HFFc6 (cell line): Measurements from ENCODE around the gene TMEM19. TPM values are rescaled to one million over a fixed set of nuclear protein-coding genes. Genes with fewer than 3 reads are reported as not detected.
A peak's percentile ranks its signal among the peaks of the same experiment; 100 is the strongest.

Experiments
- DNase-seq: peaks from one replicate; pipeline ENCODE4 v3.0.0-alpha.2; 2018
- H3K27ac Mint-ChIP-seq: 2 replicates; pipeline ENCODE4 v1.8.0; 2020; ENCODE audit warnings: mild to moderate bottlenecking, mixed read lengths
- H3K27me3 Mint-ChIP-seq: 2 replicates; pipeline ENCODE4 v1.8.0; 2021; ENCODE audit warnings: mild to moderate bottlenecking, moderate library complexity, mixed read lengths; ENCODE audit not compliant: insufficient read depth
- H3K36me3 Mint-ChIP-seq: 2 replicates; pipeline ENCODE4 v1.8.0; 2021; ENCODE audit warnings: low read depth, mixed read lengths
- H3K4me1 Mint-ChIP-seq: 2 replicates; pipeline ENCODE4 v1.8.0; 2020; ENCODE audit warnings: low read depth, mixed read lengths
- H3K4me3 Mint-ChIP-seq: 2 replicates; pipeline ENCODE4 v1.8.0; 2020; ENCODE audit warnings: mild to moderate bottlenecking, moderate library complexity, mixed read lengths
- H3K9me3 Mint-ChIP-seq: 2 replicates; pipeline ENCODE4 v1.8.0; 2020; ENCODE audit warnings: mild to moderate bottlenecking, mixed read lengths
- CTCF ChIP-seq: fragments of 200-600 bp; sonication (generic); IDR thresholded peaks from 2 replicates; pipeline ENCODE4 v1.5.0; 2021; ENCODE audit warnings: antibody characterized with exemption, mild to moderate bottlenecking
- total RNA-seq, 6 experiments: library from RNA; stranded (reverse); fragmentation: NEBNext Ultra II Directional; extraction: Animal tissue kit (Norgen Biotek cat#: 25700); gene quantifications; 2 replicates in 1 of 6; 3 replicates in 5 of 6; pipeline ENCODE4 v1.2.3, GENCODE V29; 2021

TMEM19 gene
- total RNA-seq, 6 experiments from 2014 or later: 24.0 to 41.6 (median 33.9) TPM

GRCh38 chr12:71661977-71662530, 23.8 kb upstream of the TMEM19 start:
- Mint-ChIP-seq H3K27ac (peak overlapping the region; percentile 100), H3K27me3 (peaks cover 2% of the 10 kb centered on the region), H3K36me3 (peaks cover 47% of the 10 kb centered on the region), H3K4me3 (peak overlapping the region; percentile 97), H3K9me3 (peaks cover 4% of the 10 kb centered on the region; the same call in 1 of the 2 replicates), H3K4me1 (peaks cover 50% of the 10 kb centered on the region)
- TF ChIP-seq CTCF: no peak
- peak; percentile 46 for DNase-seq

GRCh38 chr12:71662849-71663560, 22.9 kb upstream of the TMEM19 start:
- peak; percentile 50 for DNase-seq

GRCh38 chr12:71663561-71664410, 22.1 kb upstream of the TMEM19 start, which contains the start of the genes THAP2 and ZFC3H1:
TSS of gene THAP2 (plus strand) at chr12:71664301. CDS start at chr12:71664510, 209 bp downstream.
TSS of gene ZFC3H1 (minus strand) at chr12:71663848. CDS start at chr12:71663610, 238 bp downstream.
- Mint-ChIP-seq H3K4me1 (peaks cover 41% of the 10 kb centered on the region), H3K9me3 (peaks cover 4% of the 10 kb centered on the region; the same call in 1 of the 2 replicates), H3K36me3 (peaks cover 38% of the 10 kb centered on the region)

More at GRCh38 chr12:71662849-71663560, 22.9 kb upstream of the TMEM19 start:
- peaks cover 2% of the 10 kb centered on the region for H3K27me3 Mint-ChIP-seq
- H3K36me3 Mint-ChIP-seq: peaks cover 43% of the 10 kb centered on the region
- H3K9me3 Mint-ChIP-seq: peaks cover 4% of the 10 kb centered on the region; the same call in 1 of the 2 replicates
- no peak for TF ChIP-seq CTCF
- H3K27ac Mint-ChIP-seq: peak overlapping the region; percentile 100
- peak overlapping the region; percentile 97 for H3K4me3 Mint-ChIP-seq
- peaks cover 44% of the 10 kb centered on the region for H3K4me1 Mint-ChIP-seq

GRCh38 chr12:71664411-71665089, 21.3 kb upstream of the TMEM19 start:
- Mint-ChIP-seq H3K4me1 (peaks cover 34% of the 10 kb centered on the region), H3K27me3 (peaks cover 2% of the 10 kb centered on the region), H3K4me3 (peak overlapping the region; percentile 97), H3K27ac (peak overlapping the region; percentile 100), H3K36me3 (peaks cover 31% of the 10 kb centered on the region), H3K9me3 (peaks cover 4% of the 10 kb centered on the region; the same call in 1 of the 2 replicates)
- DNase-seq: no peak
- no peak for TF ChIP-seq CTCF

More at GRCh38 chr12:71663561-71664410, 22.1 kb upstream of the TMEM19 start, which contains the start of the genes THAP2 and ZFC3H1:
- peaks cover 2% of the 10 kb centered on the region for H3K27me3 Mint-ChIP-seq
- peak; percentile 62 for TF ChIP-seq CTCF
- H3K27ac Mint-ChIP-seq: peak within 1 kb of the TSS; percentile 100
- DNase-seq: peak; percentile 99
- H3K4me3 Mint-ChIP-seq: peak within 1 kb of the TSS; percentile 97

- Mint-ChIP-seq H3K4me3 (peak overlapping the region; percentile 97), H3K9me3 (peaks cover 4% of the 10 kb centered on the region; the same call in 1 of the 2 replicates), H3K27ac (peak overlapping the region; percentile 100), H3K27me3 (peaks cover 2% of the 10 kb centered on the region), H3K4me1 (peaks cover 31% of the 10 kb centered on the region), H3K36me3 (peaks cover 28% of the 10 kb centered on the region)
- DNase-seq: no peak
- no peak for TF ChIP-seq CTCF
These were observed 20.8 kb upstream of the TMEM19 start for GRCh38 chr12:71665090-71665463.
